ENCODE data around the gene CHD6.

DNA sequence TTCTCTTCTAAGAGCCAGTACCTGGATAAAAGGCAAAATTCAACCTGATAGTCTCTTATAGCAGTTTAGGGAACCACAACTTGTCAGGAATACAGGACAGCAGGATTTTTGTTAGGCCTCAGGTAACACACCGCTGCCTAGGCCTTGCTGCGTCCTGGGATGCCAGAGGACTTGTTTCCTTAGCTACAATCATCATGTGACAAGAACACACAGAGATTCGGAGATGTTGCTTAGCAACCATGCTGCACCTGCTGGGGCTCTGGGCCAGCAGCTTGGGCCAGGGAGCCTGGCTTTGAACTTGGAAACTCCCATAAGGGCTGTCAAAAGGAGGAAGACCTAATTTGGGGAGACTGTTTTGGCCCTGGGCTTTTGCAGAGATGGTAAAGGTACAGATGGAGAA is 36.1 kb upstream of the CHD6 start:
- TF ChIP-seq ZFP30 (CRISPR knock-in tag; IDR thresholded peaks at IDR 0.05) (no peak), ZFP3 (CRISPR knock-in tag; IDR thresholded peaks at IDR 0.05) (no peak), RARB (CRISPR knock-in tag; IDR thresholded peaks at IDR 0.05) (no peak), ZNF8 (CRISPR knock-in tag; IDR thresholded peaks at IDR 0.05) (no peak), ZNF565 (CRISPR knock-in tag; conservative IDR thresholded peaks at IDR 0.05; ENCODE audit: low read depth) (no peak), ARNTL (CRISPR knock-in tag; IDR thresholded peaks at IDR 0.05; ENCODE audit: borderline replicate concordance, low read depth) (no peak)
- TF ChIP-seq, protein P1, sequence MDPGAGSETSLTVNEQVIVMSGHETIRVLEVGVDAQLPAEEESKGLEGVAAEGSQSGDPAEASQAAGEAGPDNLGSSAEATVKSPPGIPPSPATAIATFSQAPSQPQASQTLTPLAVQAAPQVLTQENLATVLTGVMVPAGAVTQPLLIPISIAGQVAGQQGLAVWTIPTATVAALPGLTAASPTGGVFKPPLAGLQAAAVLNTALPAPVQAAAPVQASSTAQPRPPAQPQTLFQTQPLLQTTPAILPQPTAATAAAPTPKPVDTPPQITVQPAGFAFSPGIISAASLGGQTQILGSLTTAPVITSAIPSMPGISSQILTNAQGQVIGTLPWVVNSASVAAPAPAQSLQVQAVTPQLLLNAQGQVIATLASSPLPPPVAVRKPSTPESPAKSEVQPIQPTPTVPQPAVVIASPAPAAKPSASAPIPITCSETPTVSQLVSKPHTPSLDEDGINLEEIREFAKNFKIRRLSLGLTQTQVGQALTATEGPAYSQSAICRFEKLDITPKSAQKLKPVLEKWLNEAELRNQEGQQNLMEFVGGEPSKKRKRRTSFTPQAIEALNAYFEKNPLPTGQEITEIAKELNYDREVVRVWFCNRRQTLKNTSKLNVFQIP (CRISPR knock-in tag; IDR thresholded peaks at IDR 0.05; ENCODE audit: borderline replicate concordance, low read depth), result no peak
- TF ChIP-seq, protein P2, sequence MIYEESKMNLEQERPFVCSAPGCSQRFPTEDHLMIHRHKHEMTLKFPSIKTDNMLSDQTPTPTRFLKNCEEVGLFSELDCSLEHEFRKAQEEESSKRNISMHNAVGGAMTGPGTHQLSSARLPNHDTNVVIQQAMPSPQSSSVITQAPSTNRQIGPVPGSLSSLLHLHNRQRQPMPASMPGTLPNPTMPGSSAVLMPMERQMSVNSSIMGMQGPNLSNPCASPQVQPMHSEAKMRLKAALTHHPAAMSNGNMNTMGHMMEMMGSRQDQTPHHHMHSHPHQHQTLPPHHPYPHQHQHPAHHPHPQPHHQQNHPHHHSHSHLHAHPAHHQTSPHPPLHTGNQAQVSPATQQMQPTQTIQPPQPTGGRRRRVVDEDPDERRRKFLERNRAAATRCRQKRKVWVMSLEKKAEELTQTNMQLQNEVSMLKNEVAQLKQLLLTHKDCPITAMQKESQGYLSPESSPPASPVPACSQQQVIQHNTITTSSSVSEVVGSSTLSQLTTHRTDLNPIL (CRISPR knock-in tag; IDR thresholded peaks at IDR 0.05; ENCODE audit: low read depth), result no peak
